HG03354 (cell line): ENCODE results near the gene PRR22.

ENCODE experiments used
- ATAC-seq: cut with Tn5 transposase; IDR thresholded peaks from one replicate; pipeline ENCODE4 v1.9.1; 2021; ENCODE audit warnings: mild to moderate bottlenecking; ENCODE audit not compliant: unreplicated experiment, poor library complexity, severe bottlenecking

PRR22 gene

DNA sequence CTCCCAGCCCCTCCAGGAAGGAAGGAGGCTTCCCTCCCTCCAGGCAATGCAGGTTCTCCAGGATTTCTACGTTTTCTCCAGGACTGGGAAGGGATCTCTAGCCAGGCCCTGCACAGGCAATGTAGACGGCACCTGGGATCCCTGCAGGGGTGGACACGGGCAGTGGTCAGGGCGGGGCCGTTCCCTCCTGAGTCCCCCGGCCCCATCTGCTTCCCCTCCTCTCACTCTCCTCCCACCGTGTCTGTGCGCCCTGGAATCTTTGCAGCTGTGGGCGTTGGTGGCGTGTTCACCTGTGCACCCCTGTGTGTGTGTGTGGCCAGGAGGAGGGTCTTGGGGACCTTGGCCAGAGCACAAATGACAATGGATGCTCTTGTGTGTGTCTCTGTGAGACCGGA is 30.3 kb upstream of the PRR22 start:
- no peak for ATAC-seq

DNA sequence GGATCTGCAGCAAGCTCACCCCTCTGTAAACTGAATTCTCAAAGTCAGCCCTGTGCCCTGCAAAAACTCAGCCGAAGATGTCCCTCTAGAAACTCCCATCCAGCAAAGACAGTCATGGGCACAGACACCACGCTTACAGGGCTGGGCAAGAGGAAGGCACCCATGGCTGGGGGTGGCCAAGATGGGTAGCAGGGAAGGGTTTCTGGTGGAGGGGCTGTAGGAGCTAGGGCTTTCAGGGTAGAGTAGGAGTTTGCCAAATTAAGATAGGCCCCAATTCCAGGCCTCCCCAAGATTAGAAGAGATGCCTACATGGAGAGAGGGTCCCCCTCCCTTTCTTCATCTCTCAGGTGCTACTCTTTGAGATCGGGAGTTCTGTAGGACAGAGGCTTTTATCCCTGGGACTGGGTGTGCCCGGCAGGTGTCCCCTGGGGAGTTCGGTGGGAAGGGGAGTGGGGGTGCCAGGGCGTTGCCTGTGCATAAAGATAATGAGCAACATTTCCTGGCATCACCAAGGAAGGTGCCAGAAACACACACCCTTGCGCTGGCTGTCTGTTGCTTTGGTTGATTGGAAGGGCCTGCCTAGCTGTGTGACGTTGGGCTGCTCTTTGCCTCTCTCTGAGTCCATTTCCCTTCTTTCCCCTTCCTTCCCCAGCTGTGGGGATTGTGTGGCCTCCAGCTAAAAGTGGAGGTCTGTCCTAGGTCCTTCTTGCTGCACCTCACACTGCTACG is 29.7 kb upstream of the PRR22 start:
- ATAC-seq = no peak

DNA sequence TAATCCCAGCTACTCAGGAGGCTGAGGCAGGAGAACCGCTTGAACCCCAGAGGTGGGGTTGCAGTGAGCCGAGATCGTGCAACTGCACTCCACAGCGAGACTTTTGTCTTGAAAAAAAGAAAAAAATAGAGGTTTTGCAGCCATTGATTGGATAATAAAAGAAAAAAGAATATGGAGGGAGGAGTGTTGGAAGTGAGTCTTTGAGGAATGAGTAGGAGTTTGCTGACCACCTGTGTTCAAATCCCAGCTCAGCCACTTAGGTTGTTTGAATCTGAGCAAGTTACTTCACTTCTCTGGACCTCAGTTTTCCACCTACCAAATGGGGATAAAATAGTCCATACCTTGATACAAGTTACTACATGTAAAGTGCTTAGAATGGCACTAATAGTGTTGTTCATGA is 26.6 kb upstream of the PRR22 start:
- no peak for ATAC-seq

DNA sequence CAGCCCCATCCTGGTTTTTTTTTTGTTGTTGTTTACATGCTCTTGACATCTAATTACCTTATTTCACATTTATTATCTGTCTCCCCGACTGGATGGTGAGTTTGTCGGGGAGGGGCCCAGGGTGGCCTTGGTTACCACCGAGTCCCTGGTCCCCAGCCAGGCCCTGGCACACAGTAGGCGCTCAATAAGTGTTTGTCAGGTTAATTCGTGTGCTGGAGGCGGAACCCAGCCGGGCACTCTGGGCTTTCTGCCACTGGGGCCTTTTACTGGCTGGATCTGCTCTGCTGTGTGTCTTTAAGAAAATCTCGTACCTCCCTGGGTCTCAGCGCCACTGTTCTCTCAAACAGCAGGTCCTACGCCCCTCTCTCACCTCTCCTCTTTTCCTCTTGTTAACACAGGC is 24.9 kb upstream of the PRR22 start:
- ATAC-seq = no peak

DNA sequence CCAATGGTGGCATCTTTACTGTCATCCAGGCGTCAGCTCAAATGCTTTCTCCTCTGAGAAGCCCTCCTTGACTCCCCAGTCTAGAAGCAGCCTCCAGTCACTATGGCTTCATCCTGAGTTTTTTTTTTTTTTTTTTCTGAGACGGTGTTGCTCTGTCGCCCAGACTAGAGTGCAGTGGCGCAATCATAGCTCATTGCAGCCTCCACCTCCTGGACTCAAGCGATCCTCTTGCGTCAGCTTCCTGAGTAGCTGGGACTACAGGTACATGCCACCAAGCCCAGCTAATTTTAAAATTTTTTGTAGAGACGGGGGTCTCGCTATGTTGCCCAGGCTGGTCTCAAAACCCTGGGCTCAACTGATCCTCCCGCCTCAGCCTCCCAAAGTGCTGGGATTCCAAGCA is 24.5 kb upstream of the PRR22 start:
- ATAC-seq = no peak

DNA sequence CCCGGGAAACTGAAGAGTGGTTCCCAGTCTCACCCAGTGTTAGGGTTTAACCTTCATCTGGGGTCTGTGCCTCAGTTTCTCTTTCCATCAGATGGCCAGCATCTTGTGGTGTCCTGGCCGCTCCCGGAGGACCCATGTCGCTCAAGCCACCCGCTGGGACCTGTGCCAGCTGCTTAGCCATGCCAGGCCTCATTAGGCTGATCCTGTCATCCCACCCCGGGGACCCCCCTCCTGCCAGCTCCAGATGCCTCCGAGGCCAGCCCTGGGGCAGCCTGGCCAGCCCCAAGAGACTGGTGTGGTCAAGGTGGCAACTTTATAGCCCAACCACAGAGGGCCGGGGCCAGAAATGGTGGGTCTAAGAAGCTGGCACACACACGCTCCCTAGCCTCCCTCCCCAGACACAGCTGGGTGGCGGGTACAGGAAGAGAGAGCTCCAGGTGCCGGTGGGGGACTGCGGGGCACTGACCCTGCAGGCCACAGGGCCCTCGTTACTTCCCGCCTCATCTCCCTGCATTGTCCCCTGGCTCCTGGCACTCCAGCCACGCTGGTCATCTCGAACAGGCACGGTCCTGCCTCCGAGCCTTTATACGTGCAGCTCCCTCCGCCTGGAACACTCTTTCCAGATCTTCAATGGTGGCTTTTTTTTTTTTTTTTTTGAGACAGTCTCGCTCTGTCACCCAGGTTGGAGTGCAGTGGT is 23.7 kb upstream of the PRR22 start:
- ATAC-seq = no peak

DNA sequence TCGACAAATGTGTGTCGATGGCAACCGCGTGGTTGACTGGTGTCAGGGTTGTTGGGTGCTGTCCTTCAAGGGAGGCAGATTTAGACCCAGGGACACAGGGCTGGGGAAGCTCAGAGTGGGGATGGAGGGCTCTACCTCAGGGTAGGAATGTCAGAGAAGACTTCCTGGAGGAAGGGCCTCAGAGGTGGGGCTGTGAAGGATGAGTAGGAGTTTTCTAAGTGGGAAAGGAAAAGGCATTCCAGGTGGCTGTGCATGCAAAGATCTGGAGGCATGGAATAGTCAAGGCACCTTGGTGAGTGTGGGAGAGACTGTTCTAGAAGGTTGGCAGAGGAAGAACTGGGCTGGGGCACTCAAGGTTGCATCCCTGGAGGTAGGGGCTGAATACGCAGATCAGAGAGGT is 22.4 kb upstream of the PRR22 start:
- no peak for ATAC-seq

DNA sequence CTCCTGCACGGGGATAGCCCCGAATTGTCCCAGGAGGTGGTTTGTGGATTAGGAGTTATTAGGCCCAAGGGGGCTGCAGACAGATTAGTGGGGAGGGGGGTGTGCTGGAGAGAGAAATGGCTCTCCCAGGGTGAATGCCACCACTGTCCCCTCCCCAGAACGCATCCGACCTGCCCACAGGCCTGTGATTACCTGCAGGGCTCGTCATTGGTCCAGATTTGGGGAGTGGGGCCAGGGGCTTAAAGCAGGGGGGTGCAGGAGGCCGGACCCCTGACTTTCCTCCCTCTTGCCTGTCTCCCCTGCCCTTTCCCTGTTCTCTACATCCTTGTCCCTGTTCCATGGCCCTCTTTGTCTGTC is 21.6 kb upstream of the PRR22 start:
- no peak for ATAC-seq

DNA sequence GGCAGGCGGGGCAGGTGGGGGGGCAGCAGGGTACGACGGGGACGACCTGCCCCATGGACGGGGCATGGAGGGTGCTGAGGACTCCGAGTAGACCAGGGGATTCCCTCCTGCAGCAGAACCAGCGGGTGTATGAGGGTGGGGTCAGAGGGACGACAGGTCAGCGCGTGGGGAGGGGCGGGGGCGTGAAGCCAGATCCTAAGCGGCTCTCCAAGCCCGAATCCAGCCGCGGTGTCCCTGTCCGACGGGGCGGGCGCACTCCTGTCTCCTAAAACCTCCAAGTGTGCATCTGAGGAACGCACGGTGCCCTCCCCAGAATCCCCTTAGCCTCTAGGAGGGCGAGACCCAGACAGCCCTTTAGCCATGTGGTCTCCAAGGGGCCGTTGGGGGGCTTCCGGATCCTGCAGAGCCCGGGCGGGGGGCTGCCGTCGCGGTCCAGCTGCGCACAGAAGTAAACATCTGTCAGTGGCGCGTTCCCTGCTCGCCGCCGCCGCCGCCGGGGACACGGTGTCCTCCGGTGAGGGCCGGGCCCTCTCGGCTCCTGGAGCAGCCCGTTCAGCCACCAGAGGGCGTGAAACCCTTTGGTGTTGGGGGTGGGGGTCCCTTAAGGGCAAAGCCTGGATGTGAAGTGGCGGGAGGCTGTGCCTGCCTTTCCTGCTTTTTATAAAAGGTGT is 21.1 kb upstream of the PRR22 start:
- no peak for ATAC-seq

DNA sequence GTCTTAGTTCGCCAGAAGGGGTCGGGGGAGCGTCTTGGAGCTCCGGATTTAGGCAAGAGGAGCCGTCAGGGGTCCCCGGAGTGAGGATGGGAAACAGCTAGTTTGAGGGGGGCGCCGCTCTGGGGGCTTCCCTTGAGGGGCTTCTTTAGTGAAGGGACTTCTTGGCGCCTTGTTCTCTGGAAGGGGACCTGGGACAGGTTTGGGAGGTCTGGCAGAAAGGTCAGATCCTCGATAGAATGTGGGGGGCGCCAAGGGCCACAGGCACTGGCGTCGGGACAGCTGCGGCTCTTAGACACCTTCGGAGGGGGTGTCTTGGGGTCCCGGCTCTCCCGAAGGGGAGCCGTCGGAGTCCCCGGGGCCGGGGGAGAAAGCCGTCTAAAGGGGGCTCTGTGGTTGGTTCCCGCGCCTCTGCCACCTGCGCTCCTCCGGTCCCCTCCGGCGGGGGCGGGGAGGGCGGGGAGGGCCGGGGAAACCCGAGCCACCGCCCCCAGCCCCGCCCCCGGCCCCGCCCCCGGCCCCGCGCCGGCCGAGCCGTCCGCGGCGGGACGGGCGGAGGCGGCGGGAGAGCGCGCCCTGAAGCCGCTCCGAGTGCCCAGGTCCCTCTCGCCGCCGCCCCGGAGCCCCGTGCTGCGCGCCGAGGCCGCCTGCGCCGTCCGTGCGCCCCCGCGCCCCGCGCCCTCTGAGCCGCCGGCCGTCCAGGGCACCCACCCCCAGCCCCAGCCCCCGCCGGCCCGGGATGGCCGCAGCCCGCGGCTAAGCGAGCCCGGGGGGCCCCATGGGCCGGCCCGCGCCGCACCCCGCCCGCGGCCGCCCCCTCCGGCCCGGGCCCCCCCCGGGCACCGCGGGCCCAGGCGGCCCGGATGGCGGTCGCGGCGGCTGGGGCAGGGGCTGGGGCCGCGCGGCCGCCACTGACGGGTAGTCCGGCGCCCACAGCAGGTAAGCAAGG is 20.2 kb upstream of the PRR22 start, which contains the start of gene NRTN:
NRTN (plus strand) TSS at position 552 of the 946 bp plus-strand sequence. CDS start 19,099 bp downstream, outside the sequence.
- no peak for ATAC-seq

DNA sequence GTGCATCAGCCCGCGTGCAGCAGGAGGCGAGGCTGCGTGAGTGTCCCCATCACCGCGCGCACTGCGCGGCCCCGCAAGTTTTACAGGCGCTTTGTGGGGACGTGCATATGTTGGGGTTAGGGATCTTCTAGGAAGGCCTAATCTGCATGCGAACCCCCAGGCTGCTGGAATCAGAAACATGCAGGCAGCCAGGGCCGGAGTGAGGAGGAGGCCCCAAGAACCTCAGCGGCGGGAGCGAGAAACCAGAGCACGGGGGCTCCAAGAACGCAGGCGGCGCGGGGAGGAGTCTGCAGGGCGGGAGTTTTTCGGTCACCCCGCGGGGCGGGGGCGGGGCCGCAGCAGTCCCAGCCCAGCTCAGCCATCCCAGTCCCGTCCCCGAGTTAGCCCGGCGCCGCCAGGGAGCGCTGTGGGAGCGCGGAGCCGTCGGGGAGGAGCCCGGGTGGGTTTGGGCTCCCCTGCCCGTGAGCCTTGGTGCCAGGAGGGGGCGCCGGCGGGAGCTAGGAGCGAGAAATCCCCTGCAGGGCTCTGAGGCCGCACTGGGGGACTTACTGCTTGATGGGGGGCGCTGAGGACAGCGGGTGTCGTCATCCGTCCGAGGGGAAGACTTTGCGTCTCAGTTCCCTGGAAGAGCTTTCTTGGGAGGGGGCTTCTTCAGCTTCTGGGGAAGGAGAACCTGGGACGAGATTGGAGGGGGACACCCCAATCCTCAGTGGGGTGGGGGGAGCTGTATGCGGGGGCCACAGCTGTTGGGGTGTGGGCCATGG is 19.4 kb upstream of the PRR22 start:
- peak; percentile 75 for ATAC-seq

DNA sequence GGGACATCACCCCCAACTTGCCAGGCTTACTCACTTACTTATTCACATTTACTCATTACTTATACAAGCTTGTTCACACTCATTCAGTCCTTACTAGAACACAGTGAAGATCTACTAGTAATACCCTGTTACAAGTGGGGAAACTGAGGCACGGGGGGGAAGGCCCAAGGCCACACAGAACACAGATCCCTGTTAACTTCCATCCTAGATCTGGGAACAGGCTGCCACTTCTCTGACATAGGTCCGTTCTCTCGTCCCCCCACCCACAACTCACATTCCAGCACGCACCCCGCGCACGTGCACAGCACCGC is 18.9 kb upstream of the PRR22 start:
- no peak for ATAC-seq

DNA sequence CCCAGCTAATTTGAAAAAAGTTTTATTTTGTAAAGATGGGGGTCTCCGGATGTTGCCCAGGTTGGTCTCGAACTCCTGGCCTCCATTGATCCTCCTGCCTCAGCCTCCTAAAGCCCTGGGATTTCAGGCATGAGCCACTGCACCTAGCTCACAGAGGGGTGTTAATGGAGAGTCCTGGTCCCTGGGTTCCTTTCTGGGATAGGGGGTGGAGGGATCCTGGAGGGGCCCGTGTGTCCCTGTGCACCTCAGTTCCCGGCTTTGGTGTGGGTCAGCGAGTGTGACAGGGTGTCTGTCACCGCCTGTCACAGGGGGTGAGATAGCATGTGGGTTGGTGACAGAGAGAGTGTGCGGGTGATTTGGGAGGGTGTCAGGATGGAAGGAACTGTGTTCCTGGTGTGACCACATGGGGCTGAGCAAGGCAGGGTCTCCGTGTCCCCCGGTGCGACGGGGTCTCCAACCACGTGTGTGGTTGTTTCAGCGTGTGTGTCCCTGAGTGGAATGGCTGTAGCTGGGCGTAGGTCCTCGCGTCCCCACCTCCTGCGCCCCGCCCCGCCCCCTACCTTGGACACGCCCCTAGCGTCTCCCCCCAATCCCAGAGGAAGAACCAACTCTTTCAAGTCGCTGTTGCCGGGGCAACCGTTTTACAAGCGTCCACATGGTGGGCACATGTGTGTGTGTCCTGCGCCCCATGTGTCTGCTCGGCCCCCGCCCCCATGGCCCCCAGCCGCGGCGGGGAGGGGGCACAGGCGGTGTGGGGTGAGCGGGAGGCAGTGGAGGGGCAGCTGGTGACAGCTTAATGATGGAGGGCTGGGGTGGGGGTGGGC is 17.5 kb upstream of the PRR22 start:
- ATAC-seq = no peak

DNA sequence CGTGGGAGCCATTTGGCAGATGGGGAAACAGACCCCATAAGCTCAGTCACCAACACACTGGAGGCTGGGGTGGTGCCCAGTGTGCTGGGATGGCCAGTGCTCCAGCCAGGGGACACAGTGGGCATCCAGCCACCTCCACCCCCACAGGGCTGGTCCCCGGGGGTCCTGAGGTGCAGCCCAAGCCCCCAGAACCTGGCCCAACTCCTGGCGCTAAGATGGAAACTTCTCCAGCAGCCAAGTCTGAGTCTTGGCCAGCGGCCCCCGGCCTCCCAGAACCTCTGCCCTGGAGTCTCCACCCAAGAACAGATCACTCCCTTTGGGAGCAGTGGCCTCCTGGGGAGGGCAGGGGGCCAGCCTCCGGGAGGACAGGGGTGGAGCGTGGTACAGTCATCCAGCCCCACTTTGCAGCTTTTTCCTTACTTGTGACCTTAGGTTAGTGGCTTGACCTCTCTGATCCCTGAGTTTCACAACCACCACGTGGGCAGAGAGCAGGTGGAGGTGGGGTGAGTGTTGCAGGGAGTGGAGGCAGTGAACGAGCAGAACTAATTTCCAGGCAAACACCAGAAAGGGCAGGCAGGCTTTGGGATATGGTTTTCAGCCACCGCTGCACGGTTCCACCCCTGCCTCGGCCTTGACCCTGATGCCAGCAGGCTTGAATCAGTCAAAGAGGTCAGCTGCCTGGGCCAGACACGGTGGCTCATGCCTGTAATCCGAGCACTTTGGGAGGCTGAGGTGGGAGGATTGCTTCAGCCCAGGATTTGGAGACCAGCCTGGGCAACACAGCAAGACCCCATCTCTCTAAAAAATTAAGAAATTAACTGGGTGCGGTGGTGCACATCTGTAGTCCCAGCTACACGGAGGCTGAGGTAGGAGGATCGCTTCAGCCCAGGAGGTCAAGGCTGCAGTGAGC is 16.1 kb upstream of the PRR22 start:
- no peak for ATAC-seq

DNA sequence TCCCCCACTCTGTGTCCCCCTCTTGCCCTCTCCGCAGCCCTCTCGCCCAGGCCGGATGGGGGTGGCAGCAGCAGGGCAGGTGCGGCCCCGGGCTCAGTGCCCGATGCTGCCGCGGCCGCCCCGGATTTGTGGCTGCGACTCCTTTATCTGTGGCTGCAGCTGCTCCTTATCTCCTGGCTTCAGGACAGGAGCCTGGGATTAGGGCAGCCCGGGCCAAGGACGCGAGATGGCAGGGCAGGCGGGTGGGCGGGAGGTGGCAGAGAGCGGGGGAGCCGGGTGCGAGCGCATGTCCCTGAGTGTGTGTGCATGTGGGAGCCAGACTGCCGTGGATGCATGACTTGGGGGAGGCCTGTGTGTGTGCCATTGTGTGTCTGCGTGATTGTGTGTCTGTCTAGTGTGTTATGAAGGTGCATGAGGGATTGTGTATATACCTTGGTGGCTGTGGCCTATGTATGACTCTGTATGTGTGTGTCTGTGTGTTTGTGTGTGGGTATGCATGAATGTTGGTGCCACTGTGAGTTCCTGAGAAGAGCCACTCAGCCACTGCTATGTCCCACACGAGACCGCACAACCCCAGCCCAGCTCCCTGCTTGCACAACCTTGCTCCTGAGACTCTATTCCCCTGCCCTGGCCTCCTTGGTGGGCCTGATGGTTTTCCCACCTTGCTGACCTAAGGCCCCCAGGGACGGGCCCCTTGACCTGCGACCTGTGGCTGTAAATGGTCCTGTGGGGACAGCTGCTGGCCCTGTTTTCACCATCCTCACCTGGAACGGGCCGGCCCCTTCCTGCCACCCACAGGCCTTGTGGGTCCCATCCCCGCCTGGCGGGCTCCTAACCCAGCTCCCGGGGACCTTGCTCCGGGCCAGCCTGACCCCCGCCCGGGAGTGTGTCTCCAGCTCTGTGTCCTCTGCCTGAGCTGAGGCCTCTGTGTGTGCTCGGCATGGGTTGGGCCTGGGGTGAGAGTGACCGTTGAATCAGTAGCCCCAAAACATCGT is 15.0 kb upstream of the PRR22 start:
- ATAC-seq = no peak

DNA sequence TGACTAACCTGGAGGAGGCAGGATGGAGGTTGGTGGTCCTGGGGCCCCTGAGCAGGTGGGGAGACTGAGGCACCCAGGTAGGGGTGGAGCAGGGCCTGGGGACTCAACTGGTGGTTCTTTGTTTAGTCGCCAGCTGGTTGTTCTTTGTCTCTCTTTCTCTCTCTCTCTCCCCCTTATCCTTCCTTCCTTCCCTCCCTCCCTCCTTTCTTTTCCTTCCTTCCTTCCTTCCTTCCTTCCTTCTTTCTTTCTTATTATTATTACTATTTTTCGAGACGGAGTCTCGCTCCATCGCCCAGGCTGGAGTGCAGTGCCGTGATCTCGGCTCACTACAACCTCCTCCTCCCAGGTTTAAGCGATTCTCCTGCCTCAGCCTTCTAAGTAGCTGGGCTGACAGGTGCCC is 13.7 kb upstream of the PRR22 start:
- ATAC-seq = no peak
